ENCODE results near the gene OLFML2B. TPM values are rescaled to one million over a fixed set of nuclear protein-coding genes. Genes with fewer than 3 reads are reported as not detected.

OLFML2B gene
- total and polyA plus RNA-seq, 2 of the 13 experiments (the other 11 are each of a cell fraction or from before 2014, with no cell fraction given): not detected

DNA sequence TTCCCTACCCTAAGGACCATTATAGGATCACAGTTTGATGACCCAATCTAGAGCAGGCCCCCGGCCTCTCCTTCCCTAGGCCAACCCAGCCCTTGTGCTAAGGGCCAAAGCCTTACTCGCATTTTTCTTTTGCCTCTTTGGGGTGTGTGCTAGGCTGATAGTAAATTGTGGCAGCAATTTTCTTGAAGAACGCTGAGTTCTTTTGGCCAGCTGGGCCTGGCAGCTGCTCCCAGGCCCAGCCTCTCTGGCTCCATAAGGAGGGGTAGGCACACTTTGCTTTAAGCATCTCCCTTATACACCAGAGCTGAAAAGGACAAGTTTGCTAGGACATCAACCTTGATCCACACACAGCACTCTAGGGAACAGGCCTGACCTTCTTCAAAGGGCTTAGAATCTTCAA lies 4.2 kb downstream of the OLFML2B start:
- WGBS (ENCODE audit: low lambda C conversion rate): 50% methylated on average over 1 of the region's 3 CpGs
- BruUV-seq (replicated peaks): no TSS peak
- 0 out of 2 replicates have a peak, but pooled peaks cover 4% of the 10 kb centered on the region for H3K4me1 ChIP-seq (ENCODE audit: insufficient read depth, low read length)
- CTCF ChIA-PET (ENCODE audit: low intra/inter-chr PET ratio, low total read pairs): no interaction called here
- H3K27ac ChIP-seq (ENCODE audit: extremely low read length, insufficient read depth, low read length): no peak overlapping the region
- no peak overlapping the region for H3K9ac ChIP-seq (ENCODE audit: insufficient read depth, low read depth, low read length)
- DNase-seq (ENCODE audit: low spot score) (no peak), ATAC-seq (no peak), FAIRE-seq (no peak)
- no peaks in the 10 kb centered on the region for H4K20me1 ChIP-seq (ENCODE audit: insufficient read depth, low read length)
- no peak overlapping the region for H2AFZ ChIP-seq (ENCODE audit: low read length)
- no peaks in the 10 kb centered on the region for H3K36me3 ChIP-seq (replicated peaks in 1 of 2; ENCODE audit: control insufficient read depth in 1 of 2, insufficient read depth in 2 of 2, low read length in 2 of 2)
- POLR2A ChIA-PET: no interaction called here
- no peak overlapping the region for H3K4me3 ChIP-seq (replicated peaks in 1 of 3; ENCODE audit: insufficient read depth in 1 of 3, low read depth in 2 of 3, low read length in 3 of 3)
- H3K27me3 ChIP-seq (ENCODE audit: control insufficient read depth in 1 of 2, insufficient read depth in 2 of 2, low read length in 2 of 2): peaks cover 3 to 32% of the 10 kb centered on the region in 2 experiments; a peak in 3 of 5 replicates
- H3K4me2 ChIP-seq (ENCODE audit: low read depth, low read length): no peak overlapping the region
- no peaks in the 10 kb centered on the region for H3K9me3 ChIP-seq (ENCODE audit: low read length)
- TF ChIP-seq HCFC1 (IDR thresholded peaks at IDR 0.05; ENCODE audit: low read depth, low read length): no peak
- TF ChIP-seq, protein P1, sequence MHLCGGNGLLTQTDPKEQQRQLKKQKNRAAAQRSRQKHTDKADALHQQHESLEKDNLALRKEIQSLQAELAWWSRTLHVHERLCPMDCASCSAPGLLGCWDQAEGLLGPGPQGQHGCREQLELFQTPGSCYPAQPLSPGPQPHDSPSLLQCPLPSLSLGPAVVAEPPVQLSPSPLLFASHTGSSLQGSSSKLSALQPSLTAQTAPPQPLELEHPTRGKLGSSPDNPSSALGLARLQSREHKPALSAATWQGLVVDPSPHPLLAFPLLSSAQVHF (CRISPR knock-in tag; IDR thresholded peaks at IDR 0.05): no peak
- TF ChIP-seq HNF4G (IDR thresholded peaks at IDR 0.05; ENCODE audit: borderline replicate concordance, low read depth, low read length): no peak
- TF ChIP-seq HNF4G (CRISPR knock-in tag; IDR thresholded peaks at IDR 0.05; ENCODE audit: borderline replicate concordance, low read depth): no peak
- TF ChIP-seq, protein P2, sequence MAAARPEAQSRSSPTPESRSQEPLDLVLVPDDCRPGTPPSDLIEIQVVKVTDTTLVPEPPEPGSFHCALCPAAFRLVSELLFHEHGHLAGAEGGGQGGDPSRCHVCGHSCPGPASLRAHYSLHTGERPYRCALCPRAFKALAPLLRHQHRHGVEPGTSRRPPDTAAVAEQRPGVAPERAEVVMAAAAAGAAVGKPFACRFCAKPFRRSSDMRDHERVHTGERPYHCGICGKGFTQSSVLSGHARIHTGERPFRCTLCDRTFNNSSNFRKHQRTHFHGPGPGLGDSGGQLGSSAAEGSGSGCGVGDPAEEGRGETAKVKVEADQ (CRISPR knock-in tag; IDR thresholded peaks at IDR 0.05; ENCODE audit: borderline replicate concordance): no peak
- in situ Hi-C loops (cut with HindIII; ENCODE audit: extremely low pct_ligation_motif_present, low pct_unique_long_range_greater_than_20kb): no loop called here
- no peaks in the 10 kb centered on the region for H3K79me2 ChIP-seq (ENCODE audit: insufficient read depth, low read length)
- intact Hi-C loops (cut with micrococcal nuclease; ENCODE audit: unreplicated experiment): no loop called here

DNA sequence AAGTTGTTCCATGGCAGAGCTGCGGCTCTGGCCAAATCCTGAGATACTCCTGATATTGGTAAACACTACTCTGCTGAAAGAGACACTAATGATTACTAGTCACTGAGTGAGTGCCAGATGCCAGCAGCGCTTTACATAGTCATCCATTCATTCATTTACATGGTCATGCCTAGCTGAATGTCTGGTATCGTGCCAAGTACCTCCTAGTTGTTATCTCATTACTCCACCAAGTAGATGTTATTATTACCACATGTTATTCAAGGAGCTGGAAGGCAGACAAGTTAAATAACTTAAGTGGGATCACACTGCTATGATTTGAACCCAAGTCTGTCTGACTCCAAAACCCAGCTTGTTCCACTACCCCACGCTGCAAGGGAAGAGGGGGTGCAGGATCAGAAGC lies 4.7 kb downstream of the OLFML2B start:
- WGBS (ENCODE audit: low lambda C conversion rate): 54% methylated on average over 4 of the region's 4 CpGs
- FAIRE-seq: no peak
- TF ChIP-seq AGO1 (IDR thresholded peaks at IDR 0.05; ENCODE audit: low read depth, low read length, poor library complexity, severe bottlenecking): no peak
- no peak for TF ChIP-seq ELF1 (CRISPR knock-in tag; IDR thresholded peaks at IDR 0.05)
- TF ChIP-seq U2AF2 (IDR thresholded peaks at IDR 0.05; ENCODE audit: low read depth, low read length): no peak
- TF ChIP-seq, protein P3, sequence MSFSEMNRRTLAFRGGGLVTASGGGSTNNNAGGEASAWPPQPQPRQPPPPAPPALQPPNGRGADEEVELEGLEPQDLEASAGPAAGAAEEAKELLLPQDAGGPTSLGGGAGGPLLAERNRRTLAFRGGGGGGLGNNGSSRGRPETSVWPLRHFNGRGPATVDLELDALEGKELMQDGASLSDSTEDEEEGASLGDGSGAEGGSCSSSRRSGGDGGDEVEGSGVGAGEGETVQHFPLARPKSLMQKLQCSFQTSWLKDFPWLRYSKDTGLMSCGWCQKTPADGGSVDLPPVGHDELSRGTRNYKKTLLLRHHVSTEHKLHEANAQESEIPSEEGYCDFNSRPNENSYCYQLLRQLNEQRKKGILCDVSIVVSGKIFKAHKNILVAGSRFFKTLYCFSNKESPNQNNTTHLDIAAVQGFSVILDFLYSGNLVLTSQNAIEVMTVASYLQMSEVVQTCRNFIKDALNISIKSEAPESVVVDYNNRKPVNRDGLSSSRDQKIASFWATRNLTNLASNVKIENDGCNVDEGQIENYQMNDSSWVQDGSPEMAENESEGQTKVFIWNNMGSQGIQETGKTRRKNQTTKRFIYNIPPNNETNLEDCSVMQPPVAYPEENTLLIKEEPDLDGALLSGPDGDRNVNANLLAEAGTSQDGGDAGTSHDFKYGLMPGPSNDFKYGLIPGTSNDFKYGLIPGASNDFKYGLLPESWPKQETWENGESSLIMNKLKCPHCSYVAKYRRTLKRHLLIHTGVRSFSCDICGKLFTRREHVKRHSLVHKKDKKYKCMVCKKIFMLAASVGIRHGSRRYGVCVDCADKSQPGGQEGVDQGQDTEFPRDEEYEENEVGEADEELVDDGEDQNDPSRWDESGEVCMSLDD (CRISPR knock-in tag; IDR thresholded peaks at IDR 0.05; ENCODE audit: borderline replicate concordance): no peak
- TF ChIP-seq, protein P4, sequence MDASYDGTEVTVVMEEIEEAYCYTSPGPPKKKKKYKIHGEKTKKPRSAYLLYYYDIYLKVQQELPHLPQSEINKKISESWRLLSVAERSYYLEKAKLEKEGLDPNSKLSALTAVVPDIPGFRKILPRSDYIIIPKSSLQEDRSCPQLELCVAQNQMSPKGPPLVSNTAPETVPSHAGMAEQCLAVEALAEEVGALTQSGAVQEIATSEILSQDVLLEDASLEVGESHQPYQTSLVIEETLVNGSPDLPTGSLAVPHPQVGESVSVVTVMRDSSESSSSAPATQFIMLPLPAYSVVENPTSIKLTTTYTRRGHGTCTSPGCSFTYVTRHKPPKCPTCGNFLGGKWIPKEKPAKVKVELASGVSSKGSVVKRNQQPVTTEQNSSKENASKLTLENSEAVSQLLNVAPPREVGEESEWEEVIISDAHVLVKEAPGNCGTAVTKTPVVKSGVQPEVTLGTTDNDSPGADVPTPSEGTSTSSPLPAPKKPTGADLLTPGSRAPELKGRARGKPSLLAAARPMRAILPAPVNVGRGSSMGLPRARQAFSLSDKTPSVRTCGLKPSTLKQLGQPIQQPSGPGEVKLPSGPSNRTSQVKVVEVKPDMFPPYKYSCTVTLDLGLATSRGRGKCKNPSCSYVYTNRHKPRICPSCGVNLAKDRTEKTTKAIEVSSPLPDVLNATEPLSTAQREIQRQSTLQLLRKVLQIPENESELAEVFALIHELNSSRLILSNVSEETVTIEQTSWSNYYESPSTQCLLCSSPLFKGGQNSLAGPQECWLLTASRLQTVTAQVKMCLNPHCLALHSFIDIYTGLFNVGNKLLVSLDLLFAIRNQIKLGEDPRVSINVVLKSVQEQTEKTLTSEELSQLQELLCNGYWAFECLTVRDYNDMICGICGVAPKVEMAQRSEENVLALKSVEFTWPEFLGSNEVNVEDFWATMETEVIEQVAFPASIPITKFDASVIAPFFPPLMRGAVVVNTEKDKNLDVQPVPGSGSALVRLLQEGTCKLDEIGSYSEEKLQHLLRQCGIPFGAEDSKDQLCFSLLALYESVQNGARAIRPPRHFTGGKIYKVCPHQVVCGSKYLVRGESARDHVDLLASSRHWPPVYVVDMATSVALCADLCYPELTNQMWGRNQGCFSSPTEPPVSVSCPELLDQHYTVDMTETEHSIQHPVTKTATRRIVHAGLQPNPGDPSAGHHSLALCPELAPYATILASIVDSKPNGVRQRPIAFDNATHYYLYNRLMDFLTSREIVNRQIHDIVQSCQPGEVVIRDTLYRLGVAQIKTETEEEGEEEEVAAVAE (CRISPR knock-in tag; IDR thresholded peaks at IDR 0.05; ENCODE audit: borderline replicate concordance): no peak

More for the DNA sequence above, 4.7 kb downstream of the OLFML2B start:
- no peak for ATAC-seq
- BruUV-seq (replicated peaks): no TSS peak
- no peaks in the 10 kb centered on the region for H3K4me1 ChIP-seq (ENCODE audit: insufficient read depth, low read length)
- no peak overlapping the region for H3K4me2 ChIP-seq (ENCODE audit: low read depth, low read length)
- DNase-seq (ENCODE audit: low spot score): no peak
- H3K27me3 ChIP-seq (ENCODE audit: control insufficient read depth in 1 of 2, insufficient read depth in 2 of 2, low read length in 2 of 2): peaks cover 3 to 30% of the 10 kb centered on the region in 2 experiments; a peak in 3 of 5 replicates
- CTCF ChIA-PET (ENCODE audit: low intra/inter-chr PET ratio, low total read pairs): no interaction called here
- POLR2A ChIA-PET: no interaction called here
- H3K27ac ChIP-seq (ENCODE audit: extremely low read length, insufficient read depth, low read length): no peak overlapping the region
- H4K20me1 ChIP-seq (ENCODE audit: insufficient read depth, low read length): no peaks in the 10 kb centered on the region
- intact Hi-C loops (cut with micrococcal nuclease; ENCODE audit: unreplicated experiment): no loop called here
- no peak overlapping the region for H3K4me3 ChIP-seq (replicated peaks in 1 of 3; ENCODE audit: insufficient read depth in 1 of 3, low read depth in 2 of 3, low read length in 3 of 3)
- no peak overlapping the region for H2AFZ ChIP-seq (ENCODE audit: low read length)
- in situ Hi-C loops (cut with HindIII; ENCODE audit: extremely low pct_ligation_motif_present, low pct_unique_long_range_greater_than_20kb): no loop called here
- H3K36me3 ChIP-seq (replicated peaks in 1 of 2; ENCODE audit: control insufficient read depth in 1 of 2, insufficient read depth in 2 of 2, low read length in 2 of 2): no peaks in the 10 kb centered on the region
- H3K9ac ChIP-seq (ENCODE audit: insufficient read depth, low read depth, low read length): no peak overlapping the region
- H3K9me3 ChIP-seq (ENCODE audit: low read length): no peaks in the 10 kb centered on the region
- H3K79me2 ChIP-seq (ENCODE audit: insufficient read depth, low read length): no peaks in the 10 kb centered on the region
